Dedifferentiated amniotic fluid mesenchymal stem cell (primary cell): Measurements from ENCODE around the gene COL27A1.
A peak's percentile ranks its signal among the peaks of the same experiment; 100 is the strongest.
"Not testable (repeated sequence)": the region's sequence is repeated elsewhere in the genome, so short reads cannot be mapped to it uniquely, and the experiment has no call there.

ENCODE experiments used
- DNase-seq: peaks from one replicate; pipeline ENCODE4 v3.0.0-alpha.2; 2016; ENCODE audit errors: extremely low spot score

COL27A1 gene

DNA sequence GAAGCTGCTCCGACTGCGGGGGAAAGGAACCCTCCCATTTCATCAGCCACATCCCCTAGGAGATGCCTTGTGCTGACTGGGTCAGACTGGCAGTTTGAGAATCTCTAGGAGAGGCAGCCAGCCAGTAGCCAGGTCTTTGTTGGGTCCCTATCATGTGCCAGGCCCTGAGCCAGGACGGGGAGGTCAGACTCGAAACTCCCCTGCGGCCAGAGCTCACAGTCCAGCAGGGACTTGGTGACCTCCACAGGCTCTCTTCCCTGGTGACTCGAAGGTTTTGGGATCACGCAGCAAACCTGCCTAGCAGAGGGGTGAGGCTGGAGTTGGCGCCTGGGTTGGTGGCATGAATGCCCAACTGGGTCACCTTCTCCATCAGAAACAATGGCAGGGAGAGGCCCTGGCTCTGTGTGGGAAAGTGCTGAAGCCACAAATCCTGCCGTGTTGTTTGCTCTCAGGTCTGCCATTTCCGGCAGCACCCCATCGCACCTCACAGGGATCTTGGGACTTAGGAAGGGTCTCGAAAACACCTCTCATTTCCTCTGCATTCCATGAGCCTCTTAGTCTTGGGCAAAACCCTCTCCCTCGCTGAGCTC lies 153.1 kb downstream of the COL27A1 start:
- no peak for DNase-seq

DNA sequence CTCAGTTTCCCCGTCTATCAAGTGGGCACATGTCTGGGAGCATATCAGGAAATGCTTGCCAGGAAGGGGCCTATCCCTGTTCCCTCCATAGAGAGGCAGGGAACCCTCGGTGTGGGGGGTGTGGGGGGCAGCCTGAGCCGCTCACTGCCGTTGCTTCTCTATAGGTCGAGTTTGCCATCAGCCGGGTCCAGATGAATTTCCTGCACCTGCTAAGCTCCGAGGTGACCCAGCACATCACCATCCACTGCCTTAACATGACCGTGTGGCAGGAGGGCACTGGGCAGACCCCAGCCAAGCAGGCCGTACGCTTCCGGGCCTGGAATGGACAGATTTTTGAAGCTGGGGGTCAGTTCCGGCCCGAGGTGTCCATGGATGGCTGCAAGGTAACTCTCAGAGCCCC lies 153.8 kb downstream of the COL27A1 start:
- DNase-seq = no peak

DNA sequence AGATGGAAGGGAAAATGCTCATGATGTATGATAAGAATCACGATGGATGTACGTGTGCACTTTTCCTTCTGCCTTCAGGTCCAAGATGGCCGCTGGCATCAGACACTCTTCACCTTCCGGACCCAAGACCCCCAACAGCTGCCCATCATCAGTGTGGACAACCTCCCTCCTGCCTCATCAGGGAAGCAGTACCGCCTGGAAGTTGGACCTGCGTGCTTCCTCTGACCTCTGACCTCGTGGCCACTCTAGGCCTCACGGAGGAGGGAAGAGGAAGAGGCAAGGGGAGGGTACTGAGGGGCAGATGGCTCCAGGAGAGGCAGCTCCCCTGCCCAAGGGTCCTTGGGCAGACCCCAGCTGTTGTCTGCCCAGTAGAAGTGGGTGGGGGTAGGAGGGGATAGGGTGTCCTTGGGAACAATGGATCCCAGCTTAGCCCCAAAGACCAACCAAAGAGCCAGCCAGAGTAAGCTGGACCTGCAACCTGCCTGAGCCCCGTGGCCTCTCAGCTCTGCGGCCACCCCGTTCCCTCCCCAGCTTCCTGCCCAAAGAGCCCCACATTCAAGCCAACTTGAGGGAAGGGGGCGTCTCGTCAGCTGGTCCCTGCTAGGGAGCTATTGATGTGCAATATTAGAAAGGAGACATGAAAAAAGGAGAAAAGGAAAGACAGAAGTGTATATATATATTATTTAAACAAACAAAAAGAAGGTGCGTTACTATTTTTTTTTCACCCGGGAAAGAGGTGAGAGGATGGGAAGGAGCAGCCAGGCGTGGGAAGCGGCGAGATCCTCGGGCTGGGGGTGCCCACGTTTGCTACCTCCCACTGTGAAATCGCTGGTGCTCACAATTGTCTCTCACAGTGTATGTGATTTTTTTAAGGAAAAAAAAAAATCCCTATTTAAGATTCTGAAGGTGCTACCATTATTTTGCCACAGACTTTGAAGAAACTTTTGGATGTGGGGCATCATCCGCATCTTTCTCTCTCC lies 155.4 kb downstream of the COL27A1 start:
- DNase-seq = no peak

DNA sequence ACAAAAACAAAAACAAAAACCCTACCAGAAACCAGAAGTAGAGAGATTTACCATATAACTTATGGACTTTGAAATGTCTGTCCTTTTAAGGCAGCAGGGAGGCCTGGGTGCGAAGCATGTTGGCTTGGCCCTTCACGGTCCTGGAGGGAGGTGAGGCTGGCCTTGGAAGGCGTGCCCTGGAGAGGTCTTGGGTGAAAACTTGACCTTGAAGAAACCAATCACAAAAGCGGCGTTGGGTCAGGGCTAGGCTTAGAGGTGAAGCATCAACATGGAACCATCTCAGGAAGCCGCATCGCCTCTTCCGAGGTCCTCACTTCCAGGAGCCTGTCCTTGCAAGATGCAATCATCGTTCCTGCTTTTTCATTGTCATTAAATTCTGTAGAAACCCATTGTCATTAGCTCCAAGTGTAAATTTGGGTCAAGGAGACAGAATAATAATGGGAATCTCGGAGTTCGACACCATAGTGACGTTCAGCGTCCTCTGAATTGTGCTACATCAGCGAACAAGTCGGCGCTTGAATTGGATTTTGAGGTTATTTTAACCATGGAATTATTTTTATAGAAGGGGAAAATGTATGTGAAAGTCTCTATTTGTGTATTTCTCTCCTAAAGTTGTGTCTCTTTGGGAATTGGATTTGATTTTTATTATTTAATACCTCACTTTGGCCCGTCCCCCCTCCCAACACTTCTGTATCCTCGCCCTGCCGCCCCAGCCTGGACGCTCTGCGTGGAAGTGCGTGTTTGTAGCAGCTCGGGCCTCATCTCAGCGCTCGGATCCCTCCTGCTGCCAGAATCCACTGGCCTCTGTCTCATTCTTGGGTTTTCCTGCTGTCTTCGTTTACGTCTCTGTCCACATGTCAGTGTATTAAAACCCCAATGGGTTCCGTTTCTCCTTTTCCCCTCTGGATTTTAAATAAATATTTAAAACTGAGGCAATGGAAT lies 156.5 kb downstream of the COL27A1 start:
- DNase-seq = no peak

DNA sequence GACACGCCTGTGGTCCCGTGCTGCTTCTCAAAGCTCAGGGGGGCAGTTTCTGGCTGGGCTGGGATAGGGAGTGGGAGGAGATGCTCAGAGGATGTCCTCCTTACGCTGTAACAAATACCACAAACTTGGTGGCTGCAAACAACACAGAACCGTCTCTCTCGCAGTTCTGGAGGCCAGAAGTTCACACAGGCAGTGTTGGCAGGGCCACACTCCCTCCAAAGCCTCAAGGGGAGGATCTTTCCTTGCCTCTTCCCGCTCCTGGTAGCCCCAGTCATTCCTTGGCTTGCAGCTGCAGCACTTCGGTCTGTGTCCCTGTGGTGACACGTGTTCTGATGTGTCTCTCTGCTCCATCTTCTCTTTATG lies 157.2 kb downstream of the COL27A1 start:
- no peak for DNase-seq

DNA sequence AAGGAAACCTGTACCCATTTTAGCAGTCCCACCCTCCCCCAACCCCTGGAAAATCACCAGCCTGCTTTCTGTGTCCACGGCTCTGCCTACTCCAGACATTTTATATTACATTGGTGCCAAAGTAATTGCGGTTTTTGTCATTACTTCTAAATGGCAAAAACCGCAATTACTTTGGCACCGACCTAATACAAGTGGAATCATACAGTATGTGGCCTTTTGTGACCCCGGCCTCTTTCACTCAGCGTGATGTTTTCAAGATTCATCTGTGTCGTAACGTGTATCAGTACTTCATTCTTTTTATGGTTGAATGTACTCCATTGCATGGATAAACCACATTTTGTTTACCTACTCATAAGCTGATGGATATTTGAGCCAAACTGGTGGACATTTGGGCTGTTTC lies 157.8 kb downstream of the COL27A1 start:
- no peak for DNase-seq

DNA sequence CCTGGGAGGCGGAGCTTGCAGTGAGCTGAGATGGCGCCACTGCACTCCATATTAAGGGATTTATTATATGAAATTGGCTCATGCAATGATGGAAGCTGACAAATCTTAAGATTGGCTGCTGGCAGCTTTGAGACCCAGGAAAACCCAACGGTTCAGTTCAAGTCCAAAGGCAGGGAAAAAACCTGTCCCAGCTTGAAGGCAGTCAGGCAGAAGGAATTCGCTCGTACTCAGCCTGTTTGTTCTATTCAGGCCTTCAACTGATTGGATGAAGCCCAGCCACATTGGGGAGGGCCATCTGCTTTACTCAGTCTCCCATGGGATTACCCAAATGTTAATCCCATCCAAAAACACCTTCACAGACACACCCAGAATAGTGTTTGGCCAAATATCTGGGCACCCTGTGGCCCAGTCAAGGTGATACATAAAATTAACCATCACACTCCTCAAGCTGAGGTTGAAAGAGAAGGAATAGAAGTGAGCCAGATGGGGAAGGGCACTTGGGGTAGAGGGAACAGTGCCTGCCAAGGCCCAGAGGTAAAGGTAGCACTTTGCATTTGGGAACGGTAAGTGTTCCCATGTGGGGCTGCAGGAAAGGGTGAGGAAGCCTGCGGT lies 159.0 kb downstream of the COL27A1 start:
- DNase-seq = no peak

DNA sequence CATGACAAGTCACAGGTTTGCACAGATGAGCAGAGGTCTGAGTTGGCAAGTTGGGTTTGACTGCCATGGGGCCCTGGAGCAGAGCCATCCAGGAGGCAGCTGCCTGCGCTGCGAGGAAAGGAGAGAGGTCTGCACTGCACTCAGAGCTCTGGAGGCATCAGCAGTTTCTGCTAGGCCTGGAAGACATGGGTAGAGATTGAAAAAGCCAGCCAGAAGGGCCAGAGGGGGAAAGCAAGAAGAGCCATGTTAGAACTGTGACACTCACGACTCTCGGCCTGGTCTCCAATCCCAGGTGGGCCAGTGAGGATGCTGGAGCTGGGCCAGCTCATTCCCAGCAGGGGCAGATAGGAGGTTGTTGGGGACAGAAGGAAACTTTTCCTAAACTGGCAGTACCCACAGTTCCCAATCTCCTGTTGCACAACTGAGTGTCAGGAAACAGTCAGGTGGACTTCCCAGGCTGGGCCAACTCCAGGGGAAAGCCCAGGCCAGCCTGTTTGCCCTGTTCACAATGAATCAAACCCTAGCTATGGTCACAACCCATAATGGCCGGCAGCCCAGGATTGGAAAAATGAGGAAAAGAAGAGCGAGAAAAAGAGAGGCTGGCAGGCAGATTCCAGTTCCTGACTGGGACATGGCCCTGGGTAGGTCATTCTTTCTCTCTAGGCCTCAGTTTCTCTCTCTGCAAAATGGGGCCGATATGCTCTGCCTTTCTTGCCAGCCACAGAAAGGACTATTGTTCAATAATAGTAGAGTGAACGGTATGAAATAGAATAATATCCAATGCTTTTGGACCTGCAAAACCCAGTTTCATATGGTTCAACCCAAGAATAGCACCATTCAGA lies 159.8 kb downstream of the COL27A1 start:
- no peak for DNase-seq

DNA sequence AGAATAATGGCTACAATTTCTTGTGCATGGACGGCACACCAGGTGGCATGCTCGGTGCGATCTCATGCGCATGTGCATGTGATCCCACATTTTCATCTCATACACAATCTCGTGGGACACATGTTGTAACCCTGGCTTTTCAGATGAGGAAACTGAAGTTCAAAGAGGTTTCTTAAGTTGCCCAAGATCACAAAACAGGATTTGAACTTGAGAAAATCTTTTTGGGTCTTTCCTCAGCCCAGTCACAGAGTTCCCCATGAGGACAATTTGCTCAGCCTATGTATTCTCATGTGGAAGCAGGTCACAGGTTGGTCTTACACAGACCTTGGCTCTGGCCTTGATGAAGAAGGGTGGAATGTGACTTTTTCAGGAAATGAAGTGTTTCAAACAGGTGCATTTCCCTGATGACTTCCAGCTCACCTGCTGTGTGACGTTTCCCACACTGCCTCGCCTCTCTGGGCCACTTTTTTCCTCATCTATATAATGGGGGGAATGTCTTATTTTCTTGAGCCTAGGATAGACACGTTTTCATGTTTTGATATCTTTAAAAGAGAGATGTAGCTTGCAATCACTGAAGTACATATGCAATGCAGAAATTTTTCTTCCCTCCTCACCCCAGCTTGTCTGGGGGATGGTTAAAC lies 160.5 kb downstream of the COL27A1 start:
- no peak for DNase-seq

DNA sequence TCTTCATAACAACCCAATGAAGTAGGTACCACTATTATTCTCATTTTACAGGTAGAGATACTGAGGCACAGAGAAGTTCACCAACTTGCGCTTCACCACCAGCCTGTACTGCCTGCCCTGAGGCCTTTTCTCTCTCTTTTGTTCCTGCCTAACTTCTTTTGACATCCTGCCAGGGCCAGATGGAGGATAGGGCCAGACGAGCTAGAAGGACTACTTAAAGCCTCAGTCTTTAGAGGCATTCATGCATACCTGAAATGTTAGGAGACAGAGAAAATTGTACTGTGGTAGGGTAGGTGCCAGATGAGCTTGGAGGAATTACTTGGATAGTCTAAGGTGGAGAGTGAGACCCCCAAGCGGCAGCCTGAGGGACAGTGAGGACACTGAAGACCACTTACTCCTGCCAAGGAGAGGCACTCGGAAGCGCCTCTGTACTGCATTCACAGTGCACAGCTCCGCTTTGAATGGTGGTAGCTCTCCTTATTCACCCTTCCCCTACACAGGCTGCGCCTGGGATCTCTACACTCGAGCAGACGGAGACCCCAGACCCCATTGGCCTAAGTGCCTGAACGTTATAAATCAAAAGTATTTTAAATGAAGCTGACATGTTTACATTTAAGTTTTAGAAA lies 161.4 kb downstream of the COL27A1 start:
- DNase-seq = no peak

DNA sequence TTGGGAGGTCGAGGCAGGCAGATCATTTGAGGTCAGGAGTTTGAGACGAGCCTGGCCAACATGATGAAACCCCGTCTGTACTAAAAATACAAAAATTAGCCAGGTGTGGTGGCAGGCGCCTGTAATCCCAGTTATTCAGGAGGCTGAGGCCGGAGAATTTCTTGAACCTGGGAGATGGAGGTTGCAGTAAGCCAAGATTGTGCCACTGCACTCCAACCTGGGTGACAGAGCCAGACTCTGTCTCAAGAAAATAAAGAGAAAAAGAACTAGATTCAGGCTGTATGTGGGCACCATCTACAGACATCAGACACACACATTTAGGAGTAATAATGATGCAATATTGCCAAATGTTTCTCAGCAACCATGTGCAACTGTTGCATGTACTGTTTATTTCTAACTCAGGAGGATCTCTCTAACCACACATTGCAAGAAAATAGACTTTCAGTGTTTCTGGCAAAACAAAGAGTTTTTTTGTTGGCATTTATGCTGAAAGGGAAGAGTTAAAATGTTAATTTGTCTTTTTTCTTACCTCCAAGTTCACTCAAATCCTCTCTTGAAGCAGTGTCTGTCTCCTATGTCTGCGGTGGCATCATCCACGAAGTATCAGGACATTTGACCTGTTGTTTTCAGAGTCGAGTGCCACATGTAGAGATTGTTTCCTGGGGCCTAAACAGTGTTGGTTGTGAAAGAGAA lies 162.5 kb downstream of the COL27A1 start:
- peak; percentile 86 for DNase-seq

DNA sequence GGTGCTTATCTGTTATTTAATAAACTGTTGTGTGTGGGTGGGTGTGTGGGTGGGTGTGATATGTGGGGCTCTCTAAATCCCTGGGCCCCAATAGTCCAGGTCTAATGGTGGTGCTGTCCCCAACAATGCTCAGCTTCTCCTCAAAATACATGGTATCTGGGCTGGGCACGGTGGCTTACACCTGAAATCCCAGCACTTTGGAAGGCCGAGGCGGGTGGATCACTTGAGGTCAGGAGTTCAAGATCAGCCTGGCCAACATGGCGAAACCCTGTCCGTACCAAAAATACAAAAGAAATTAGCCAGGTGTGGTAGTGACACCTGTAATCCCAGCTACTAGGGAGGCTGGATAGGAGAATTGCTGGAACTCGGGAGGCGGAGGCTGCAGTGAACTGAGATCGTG lies 163.1 kb downstream of the COL27A1 start:
- DNase-seq = no peak

DNA sequence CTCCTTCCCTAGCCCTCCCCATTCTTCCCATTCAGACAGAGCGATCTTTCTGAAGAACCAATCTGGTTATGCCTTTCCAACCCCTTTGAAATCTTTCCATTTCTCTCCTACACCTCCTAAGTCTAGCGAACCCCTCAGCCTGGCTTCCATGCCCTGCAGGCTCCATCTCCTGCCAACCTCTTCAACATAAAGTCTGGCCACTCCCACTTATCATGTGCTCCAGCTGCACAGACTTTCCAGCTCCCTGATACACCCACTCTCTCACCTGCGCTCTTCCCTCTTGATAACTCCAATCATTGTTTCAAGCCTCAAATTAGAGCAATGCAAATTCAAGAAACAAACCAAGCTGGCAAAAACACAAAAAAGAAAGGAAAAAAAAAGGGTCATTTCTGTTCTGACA lies 163.8 kb downstream of the COL27A1 start:
- DNase-seq = no peak

DNA sequence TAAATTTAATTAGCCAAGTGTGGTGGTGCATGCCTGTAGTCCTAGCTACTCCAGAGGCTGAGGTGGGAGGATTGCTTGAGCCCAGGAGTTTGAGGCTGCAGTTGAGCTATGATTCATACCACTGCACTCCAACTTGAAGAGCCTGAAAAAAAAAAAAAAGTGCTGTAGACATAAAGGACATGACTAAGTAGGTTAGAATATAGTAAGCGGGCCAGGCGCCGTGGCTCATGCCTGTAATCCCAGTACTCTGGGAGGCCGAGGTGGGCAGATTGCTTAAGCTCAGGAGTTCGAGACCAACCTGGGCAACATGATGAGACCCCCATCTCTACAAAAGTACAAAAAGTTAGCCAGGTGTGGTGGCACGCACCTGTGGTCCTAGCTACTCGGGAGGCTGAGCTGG lies 165.4 kb downstream of the COL27A1 start:
- DNase-seq = not testable (repeated sequence)

DNA sequence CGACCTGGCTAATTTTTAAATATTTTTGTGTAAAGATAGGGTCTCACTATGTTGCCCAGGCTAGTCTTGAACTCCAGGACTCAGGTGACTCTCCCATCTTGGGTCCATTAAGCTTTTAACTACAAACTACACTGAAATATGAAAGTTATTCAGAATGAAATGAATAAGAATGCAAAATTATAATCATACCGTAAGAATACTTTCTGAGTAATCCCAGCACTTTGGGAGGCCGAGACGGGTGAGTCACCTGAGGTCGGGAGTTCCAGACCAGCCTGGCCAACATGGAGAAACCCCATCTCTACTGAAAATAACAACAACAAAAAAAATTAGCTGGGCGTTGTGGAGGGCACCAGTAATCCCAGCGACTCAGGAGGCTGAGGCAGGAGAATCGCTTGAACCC lies 166.4 kb downstream of the COL27A1 start:
- DNase-seq = peak; percentile 46

DNA sequence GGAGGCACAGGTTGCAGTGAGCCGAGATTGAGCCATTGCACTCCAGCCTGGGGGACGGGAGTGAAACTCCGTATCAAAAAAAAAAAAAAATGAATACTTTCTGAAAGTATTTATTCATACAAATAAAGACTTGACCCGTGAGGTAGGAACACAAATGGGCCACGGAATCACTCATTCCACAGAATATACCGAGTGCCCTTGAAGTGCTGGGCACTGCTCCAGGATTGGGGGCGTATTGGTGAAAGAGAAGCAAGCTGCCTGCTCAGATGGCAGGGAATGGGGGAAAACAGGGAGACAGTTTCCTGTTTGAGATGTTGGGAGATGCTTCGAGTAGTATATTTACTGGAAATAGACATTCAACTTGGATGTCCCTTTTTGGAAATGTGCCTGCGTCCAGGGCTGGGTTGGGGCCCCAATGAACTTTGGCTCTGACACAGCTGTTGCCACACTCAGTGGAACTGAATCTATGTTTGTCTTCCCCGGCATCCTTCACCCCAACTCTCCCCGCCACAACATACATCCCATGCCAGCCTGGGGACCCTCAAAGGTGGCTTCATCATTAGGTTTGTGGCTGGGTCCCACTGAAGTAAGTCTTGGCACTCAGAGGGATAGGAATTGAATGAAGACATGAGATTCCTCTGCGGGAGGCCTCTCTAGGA lies 167.0 kb downstream of the COL27A1 start:
- DNase-seq = not testable (repeated sequence)

DNA sequence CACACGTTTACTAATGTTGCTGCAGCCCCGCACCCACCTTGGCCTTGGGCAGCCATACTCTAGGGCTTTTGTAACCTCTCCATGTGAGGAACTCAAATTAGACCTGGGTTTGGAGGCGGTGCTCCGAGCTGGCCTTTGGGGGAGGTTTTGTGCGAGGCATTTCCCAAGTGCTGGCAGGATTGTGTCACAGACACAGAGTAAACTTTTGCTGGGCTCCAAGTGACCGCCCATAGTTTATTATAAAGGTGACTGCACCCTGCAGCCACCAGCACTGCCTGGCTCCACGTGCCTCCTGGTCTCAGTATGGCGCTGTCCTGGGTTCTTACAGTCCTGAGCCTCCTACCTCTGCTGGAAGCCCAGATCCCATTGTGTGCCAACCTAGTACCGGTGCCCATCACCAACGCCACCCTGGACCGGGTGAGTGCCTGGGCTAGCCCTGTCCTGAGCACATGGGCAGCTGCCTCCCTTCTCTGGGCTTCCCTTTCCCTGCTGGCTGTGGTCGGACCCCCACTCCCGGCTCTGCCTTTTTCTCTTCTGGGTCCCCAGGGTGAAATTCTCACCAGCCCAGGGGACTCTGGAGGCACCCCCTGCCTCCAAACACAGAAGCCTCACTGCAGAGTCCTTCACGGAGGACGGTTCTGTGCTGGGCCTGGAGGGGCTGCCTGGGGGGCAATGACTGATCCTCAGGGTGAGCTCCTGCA lies 167.6 kb downstream of the COL27A1 start, which contains the start of gene ORM1:
ORM1 (plus strand) TSS at position 268 of the 701 bp plus-strand sequence; CDS start at position 304, 36 bp downstream.
- not testable (repeated sequence) for DNase-seq

DNA sequence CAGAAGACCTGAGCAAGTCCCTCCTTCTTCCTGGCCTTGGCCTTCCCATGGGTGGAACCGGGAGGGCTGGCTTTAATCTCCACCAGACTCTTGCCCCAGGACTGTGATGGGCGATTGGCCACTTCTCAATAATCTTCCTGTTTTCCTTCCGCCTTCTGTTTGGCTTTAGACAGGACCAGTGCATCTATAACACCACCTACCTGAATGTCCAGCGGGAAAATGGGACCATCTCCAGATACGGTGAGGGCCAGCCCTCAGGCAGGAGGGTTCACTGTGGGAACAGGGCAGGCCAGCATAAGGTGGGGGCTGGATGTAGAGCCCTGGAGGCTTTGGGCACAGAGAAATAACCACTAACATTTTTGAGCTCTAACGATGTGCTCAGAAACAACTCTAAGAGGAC lies 168.5 kb downstream of the COL27A1 start:
- not testable (repeated sequence) for DNase-seq
